ENCODE data around the gene C1S. TPM values are rescaled to one million over a fixed set of nuclear protein-coding genes. Genes with fewer than 3 reads are reported as not detected.

Gene C1S
- total and polyA plus RNA-seq, 2 donors (not counting 1 experiment from before 2014, with no cell fraction given): 0.21 to 0.64 TPM

DNA sequence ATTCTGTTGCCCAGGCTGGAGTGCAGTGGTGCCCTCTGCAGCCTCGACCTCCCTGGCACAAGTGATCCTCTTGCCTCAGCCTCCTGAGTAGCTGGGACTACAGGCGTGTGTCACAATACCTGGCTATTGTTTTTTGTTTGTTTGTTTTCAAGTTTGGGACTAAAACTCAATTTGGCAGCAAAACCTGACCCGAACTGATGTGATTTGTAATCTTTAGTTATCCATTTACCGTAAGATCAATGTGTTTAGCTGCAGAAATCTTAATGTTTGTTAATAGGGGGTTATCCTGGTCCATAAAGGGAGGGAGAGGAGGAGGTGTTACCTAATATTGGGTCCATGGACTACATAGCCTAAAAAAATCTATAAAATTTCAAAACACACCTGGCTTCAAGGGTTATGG, 738 bp upstream of the C1S start:
- H3K4me3 Mint-ChIP-seq: no peak overlapping the region
- H3K9ac ChIP-seq (ENCODE audit: low read length): no peak overlapping the region
- no peaks in the 10 kb centered on the region for H3K9me3 Mint-ChIP-seq (ENCODE audit: insufficient read depth)
- H3K27me3 Mint-ChIP-seq: peaks cover 50% of the 10 kb centered on the region
- no peak overlapping the region for H3K4me2 ChIP-seq (replicated peaks; ENCODE audit: low read depth, low read length, poor library complexity, severe bottlenecking)
- ChIA-PET CTCF (no interaction called here), POLR2A (no interaction called here)
- no peaks in the 10 kb centered on the region for H4K20me1 ChIP-seq (ENCODE audit: control insufficient read depth, insufficient read depth, low read length, poor library complexity, severe bottlenecking)
- H3K4me3 ChIP-seq (ENCODE audit: control extremely low read depth in 1 of 5, extremely low read depth in 1 of 5, insufficient read depth in 1 of 5, low read depth in 2 of 5, low read length in 4 of 5): no peak overlapping the region
- H3K36me3 ChIP-seq (replicated peaks in 1 of 2; ENCODE audit: control extremely low read depth in 1 of 2, control insufficient read depth in 1 of 2, extremely low read depth in 1 of 2, insufficient read depth in 2 of 2, low read length in 1 of 2): no peaks in the 10 kb centered on the region
- TF ChIP-seq, protein P1, sequence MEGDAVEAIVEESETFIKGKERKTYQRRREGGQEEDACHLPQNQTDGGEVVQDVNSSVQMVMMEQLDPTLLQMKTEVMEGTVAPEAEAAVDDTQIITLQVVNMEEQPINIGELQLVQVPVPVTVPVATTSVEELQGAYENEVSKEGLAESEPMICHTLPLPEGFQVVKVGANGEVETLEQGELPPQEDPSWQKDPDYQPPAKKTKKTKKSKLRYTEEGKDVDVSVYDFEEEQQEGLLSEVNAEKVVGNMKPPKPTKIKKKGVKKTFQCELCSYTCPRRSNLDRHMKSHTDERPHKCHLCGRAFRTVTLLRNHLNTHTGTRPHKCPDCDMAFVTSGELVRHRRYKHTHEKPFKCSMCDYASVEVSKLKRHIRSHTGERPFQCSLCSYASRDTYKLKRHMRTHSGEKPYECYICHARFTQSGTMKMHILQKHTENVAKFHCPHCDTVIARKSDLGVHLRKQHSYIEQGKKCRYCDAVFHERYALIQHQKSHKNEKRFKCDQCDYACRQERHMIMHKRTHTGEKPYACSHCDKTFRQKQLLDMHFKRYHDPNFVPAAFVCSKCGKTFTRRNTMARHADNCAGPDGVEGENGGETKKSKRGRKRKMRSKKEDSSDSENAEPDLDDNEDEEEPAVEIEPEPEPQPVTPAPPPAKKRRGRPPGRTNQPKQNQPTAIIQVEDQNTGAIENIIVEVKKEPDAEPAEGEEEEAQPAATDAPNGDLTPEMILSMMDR (IDR thresholded peaks at IDR 0.05): no peak
- no peak for TF ChIP-seq EZH2 (IDR thresholded peaks at IDR 0.05; ENCODE audit: borderline replicate concordance, insufficient read depth, low read depth, low read length, poor library complexity, severe bottlenecking)
- no peaks in the 10 kb centered on the region for H3K4me1 ChIP-seq (ENCODE audit: control insufficient read depth in 2 of 2, insufficient read depth in 2 of 2, low read length in 2 of 2)
- WGBS (ENCODE audit: insufficient coverage): 90% methylated on average over 3 of the region's 4 CpGs
- no peak overlapping the region for H3K27ac Mint-ChIP-seq
- H3K79me2 ChIP-seq (ENCODE audit: control insufficient read depth, insufficient read depth, low read length): no peaks in the 10 kb centered on the region
- no peak overlapping the region for H2AFZ ChIP-seq (ENCODE audit: insufficient read depth, low read depth, low read length, poor library complexity, severe bottlenecking)
- DNase-seq (no peak), ATAC-seq (ENCODE audit: low read depth) (no peak)
- H3K9me3 ChIP-seq (ENCODE audit: control extremely low read depth in 1 of 3, control insufficient read depth in 2 of 3, insufficient read depth in 1 of 3, low read length in 2 of 3): no peaks in the 10 kb centered on the region
- H3K27me3 ChIP-seq (replicated peaks in 1 of 4; ENCODE audit: control extremely low read depth in 1 of 4, control insufficient read depth in 3 of 4, insufficient read depth in 4 of 4, low read length in 3 of 4): peaks cover 0 to 15% (median 0%) of the 10 kb centered on the region in 4 experiments
- no peak overlapping the region for H3K27ac ChIP-seq (ENCODE audit: low read length in 2 of 2)
- intact Hi-C loops (cut with micrococcal nuclease): no loop called here
- no peaks in the 10 kb centered on the region for H3K4me1 Mint-ChIP-seq

DNA sequence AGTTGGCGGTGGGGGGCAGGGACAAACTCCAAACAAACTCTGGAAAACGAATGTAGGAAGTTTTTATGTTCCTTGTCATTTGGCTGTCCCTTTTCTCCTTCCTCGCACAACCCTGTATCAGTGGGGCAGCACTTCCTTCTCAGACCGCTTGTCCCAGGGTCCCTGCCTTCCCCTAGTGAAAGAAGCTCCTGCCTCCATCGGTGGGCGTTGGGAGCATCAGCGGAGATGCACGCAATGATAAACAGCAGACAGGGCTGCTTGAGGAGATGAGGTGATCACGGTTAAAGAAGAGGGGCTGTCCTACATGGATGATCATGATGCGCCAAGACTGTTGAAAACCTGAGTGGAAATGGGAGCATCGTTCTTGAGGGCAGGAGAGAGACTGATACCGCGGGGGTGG, 620 bp downstream of the C1S start:
- Histone ChIP-seq H3K4me2 (replicated peaks; ENCODE audit: low read depth, low read length, poor library complexity, severe bottlenecking) (no peak overlapping the region), H3K27me3 (replicated peaks in 1 of 4; ENCODE audit: control extremely low read depth in 1 of 4, control insufficient read depth in 3 of 4, insufficient read depth in 4 of 4, low read length in 3 of 4) (peaks cover 0 to 6% (median 0%) of the 10 kb centered on the region in 4 experiments), H3K4me3 (ENCODE audit: control extremely low read depth in 1 of 5, extremely low read depth in 1 of 5, insufficient read depth in 1 of 5, low read depth in 2 of 5, low read length in 4 of 5) (no peak overlapping the region), H3K79me2 (ENCODE audit: control insufficient read depth, insufficient read depth, low read length) (no peaks in the 10 kb centered on the region), H2AFZ (ENCODE audit: insufficient read depth, low read depth, low read length, poor library complexity, severe bottlenecking) (no peak overlapping the region), H3K27ac (ENCODE audit: low read length in 2 of 2) (no peak overlapping the region), H3K36me3 (replicated peaks in 1 of 2; ENCODE audit: control extremely low read depth in 1 of 2, control insufficient read depth in 1 of 2, extremely low read depth in 1 of 2, insufficient read depth in 2 of 2, low read length in 1 of 2) (no peaks in the 10 kb centered on the region), H3K9me3 (ENCODE audit: control extremely low read depth in 1 of 3, control insufficient read depth in 2 of 3, insufficient read depth in 1 of 3, low read length in 2 of 3) (no peaks in the 10 kb centered on the region), H3K9ac (ENCODE audit: low read length) (no peak overlapping the region), H3K4me1 (ENCODE audit: control insufficient read depth in 2 of 2, insufficient read depth in 2 of 2, low read length in 2 of 2) (no peaks in the 10 kb centered on the region), H4K20me1 (ENCODE audit: control insufficient read depth, insufficient read depth, low read length, poor library complexity, severe bottlenecking) (no peaks in the 10 kb centered on the region)
- intact Hi-C loops (cut with micrococcal nuclease): no loop called here
- ChIA-PET CTCF (no interaction called here), POLR2A (no interaction called here)
- H3K27ac Mint-ChIP-seq: no peak overlapping the region
- DNase-seq (no peak), ATAC-seq (ENCODE audit: low read depth) (no peak)
- no peaks in the 10 kb centered on the region for H3K4me1 Mint-ChIP-seq
- no peak overlapping the region for H3K4me3 Mint-ChIP-seq
- TF ChIP-seq, protein P1 (IDR thresholded peaks at IDR 0.05): no peak
- TF ChIP-seq EZH2 (IDR thresholded peaks at IDR 0.05; ENCODE audit: borderline replicate concordance, insufficient read depth, low read depth, low read length, poor library complexity, severe bottlenecking): no peak
- no peaks in the 10 kb centered on the region for H3K9me3 Mint-ChIP-seq (ENCODE audit: insufficient read depth)
- 91% methylated on average over 12 of the region's 13 CpGs for WGBS (ENCODE audit: insufficient coverage)
- peaks cover 42% of the 10 kb centered on the region for H3K27me3 Mint-ChIP-seq
